HG02885 (cell line): ENCODE results near the gene NAT8.
A peak's percentile ranks its signal among the peaks of the same experiment; 100 is the strongest.
"Not testable (repeated sequence)": the region's sequence is repeated elsewhere in the genome, so short reads cannot be mapped to it uniquely, and the experiment has no call there.

ENCODE experiments used
- ATAC-seq: cut with Tn5 transposase; IDR thresholded peaks from one replicate; pipeline ENCODE4 v1.9.1; 2021; ENCODE audit warnings: mild to moderate bottlenecking; ENCODE audit not compliant: unreplicated experiment, poor library complexity

Gene NAT8

GRCh38 chr2:73638429-73638828, 3.8 kb downstream of the NAT8 start:
- no peak for ATAC-seq

- ATAC-seq: not testable (repeated sequence)
Measured at GRCh38 chr2:73636977-73637376, 5.2 kb downstream of the NAT8 start.

- peak; percentile 66 for ATAC-seq
Measured at GRCh38 chr2:73630662-73631266, 11.5 kb downstream of the NAT8 start.

- peak; percentile 82 for ATAC-seq
Measured at GRCh38 chr2:73628493-73628892, 13.7 kb downstream of the NAT8 start.

- ATAC-seq: not testable (repeated sequence)
Measured at GRCh38 chr2:73626237-73626636, 16.0 kb downstream of the NAT8 start.

- ATAC-seq: not testable (repeated sequence)
Measured at GRCh38 chr2:73624625-73625024, 17.6 kb downstream of the NAT8 start.

GRCh38 chr2:73624036-73624435, 18.2 kb downstream of the NAT8 start:
- peak; percentile 53 for ATAC-seq

- ATAC-seq: not testable (repeated sequence)
Measured at GRCh38 chr2:73619925-73620324, 22.3 kb downstream of the NAT8 start.

- no peak for ATAC-seq
Measured at GRCh38 chr2:73614997-73615396, 27.2 kb downstream of the NAT8 start.

GRCh38 chr2:73614105-73614504, 28.1 kb downstream of the NAT8 start:
- no peak for ATAC-seq

GRCh38 chr2:73611867-73612266, 30.4 kb downstream of the NAT8 start:
- ATAC-seq: no peak

- ATAC-seq: peak; percentile 87
Measured at GRCh38 chr2:73611193-73611592, 31.0 kb downstream of the NAT8 start.

- no peak for ATAC-seq
Measured at GRCh38 chr2:73610111-73610510, 32.1 kb downstream of the NAT8 start.

GRCh38 chr2:73604589-73604988, 37.6 kb downstream of the NAT8 start:
- not testable (repeated sequence) for ATAC-seq

- peak; percentile 77 for ATAC-seq
Measured at GRCh38 chr2:73603099-73603588, 39.1 kb downstream of the NAT8 start.

GRCh38 chr2:73601780-73602179, 40.4 kb downstream of the NAT8 start:
- ATAC-seq: no peak

GRCh38 chr2:73594251-73594650, 48.0 kb downstream of the NAT8 start:
- no peak for ATAC-seq

- ATAC-seq: no peak
Measured at GRCh38 chr2:73593680-73594079, 48.5 kb downstream of the NAT8 start.
